Breast epithelium (tissue), 3 donors: ENCODE data around the gene DCAF15.

ENCODE experiments used
- CTCF ChIP-seq, 3 donors: fragments of 450-650 bp; IDR thresholded peaks; one replicate each; pipeline ENCODE4 v1.5.1; 2016 to 2017; ENCODE audit warnings: antibody characterized with exemption in 3 of 3, mild to moderate bottlenecking in 3 of 3, moderate library complexity in 3 of 3
- POLR2A ChIP-seq: fragments of 450-650 bp; IDR thresholded peaks from one replicate; pipeline ENCODE4 v1.6.1; 2016; ENCODE audit warnings: antibody characterized with exemption, mild to moderate bottlenecking, moderate library complexity
- POLR2AphosphoS5 ChIP-seq, 3 donors: sonication (generic); formaldehyde crosslinking; IDR thresholded peaks; one replicate each; pipeline ENCODE4 v1.6.1; 2017; ENCODE audit warnings: antibody characterized with exemption in 3 of 3

GRCh38 chr19:13986348-13986904, 34.1 kb downstream of the DCAF15 start:
- no peak for TF ChIP-seq CTCF (IDR thresholded peaks at IDR 0.05)
- TF ChIP-seq POLR2AphosphoS5 (IDR thresholded peaks at IDR 0.05) = no peak
- no peak for TF ChIP-seq POLR2A
